Neutrophil (primary cell): ENCODE data around the gene DHX36.

Source experiments
- H3K27ac ChIP-seq: fragments of 200-600 bp; sonication (generic); 2 replicates; pipeline ENCODE4 v1.5.1; 2016; ENCODE audit warnings: mild to moderate bottlenecking, moderate library complexity
- H3K27me3 ChIP-seq: fragments of 200-600 bp; sonication (generic); 2 replicates; pipeline ENCODE4 v1.6.0; 2016; ENCODE audit warnings: mild to moderate bottlenecking
- H3K36me3 ChIP-seq: fragments of 200-600 bp; sonication (generic); 2 replicates; pipeline ENCODE4 v1.5.1; 2017
- H3K4me1 ChIP-seq, 2 experiments: fragments of 200-600 bp in 1 of 2; sonication (generic) in 1 of 2; 1 replicate in 1 of 2; 2 replicates in 1 of 2; pipeline versions ENCODE4 v1.5.1 to v1.6.1; 2013 to 2016; ENCODE audit warnings: low read depth in 1 of 2, low read length in 1 of 2, mild to moderate bottlenecking in 1 of 2, moderate library complexity in 1 of 2; ENCODE audit not compliant: control insufficient read depth in 1 of 2, insufficient read depth in 1 of 2
- H3K4me3 ChIP-seq, 2 experiments: fragments of 200-600 bp in 1 of 2; sonication (generic) in 1 of 2; 1 replicate in 1 of 2; 2 replicates in 1 of 2; pipeline ENCODE4 v1.5.1; 2013 to 2016; ENCODE audit warnings: low read depth in 1 of 2, low read length in 1 of 2, mild to moderate bottlenecking in 1 of 2, moderate library complexity in 1 of 2
- H3K9me3 ChIP-seq: fragments of 200-600 bp; sonication (generic); 2 replicates; pipeline ENCODE4 v1.5.1; 2016
- CTCF ChIP-seq: fragments of 200-600 bp; sonication (generic); IDR thresholded peaks from 2 replicates; pipeline ENCODE4 v1.5.1; 2016; ENCODE audit warnings: antibody characterized with exemption

DHX36 gene

GRCh38 chr3:154307363-154307762 is 16.9 kb downstream of the DHX36 start:
- no peak for TF ChIP-seq CTCF
- no peaks in the 10 kb centered on the region for H3K4me1 ChIP-seq
- no peaks in the 10 kb centered on the region for H3K9me3 ChIP-seq
- no peaks in the 10 kb centered on the region for H3K27me3 ChIP-seq
- H3K36me3 ChIP-seq, result peaks cover 69% of the 10 kb centered on the region
- H3K27ac ChIP-seq, result no peak overlapping the region
- no peak overlapping the region for H3K4me3 ChIP-seq

GRCh38 chr3:154304936-154305335 is 19.4 kb downstream of the DHX36 start:
- no peak overlapping the region for H3K4me3 ChIP-seq
- peaks cover 79% of the 10 kb centered on the region for H3K36me3 ChIP-seq
- no peaks in the 10 kb centered on the region for H3K9me3 ChIP-seq
- H3K4me1 ChIP-seq, result no peaks in the 10 kb centered on the region
- TF ChIP-seq CTCF, result no peak
- no peaks in the 10 kb centered on the region for H3K27me3 ChIP-seq
- H3K27ac ChIP-seq, result no peak overlapping the region

- no peak for TF ChIP-seq CTCF
- no peaks in the 10 kb centered on the region for H3K27me3 ChIP-seq
These were observed 20.0 kb downstream of the DHX36 start for GRCh38 chr3:154304116-154304786.

GRCh38 chr3:154301561-154301960 is 22.7 kb downstream of the DHX36 start:
- H3K4me3 ChIP-seq, result no peak overlapping the region
- peaks cover 97% of the 10 kb centered on the region for H3K36me3 ChIP-seq
- no peaks in the 10 kb centered on the region for H3K9me3 ChIP-seq
- no peaks in the 10 kb centered on the region for H3K27me3 ChIP-seq
- no peak for TF ChIP-seq CTCF
- H3K4me1 ChIP-seq, result no peaks in the 10 kb centered on the region
- H3K27ac ChIP-seq, result no peak overlapping the region

More at GRCh38 chr3:154304116-154304786, 20.0 kb downstream of the DHX36 start:
- Histone ChIP-seq H3K9me3 (no peaks in the 10 kb centered on the region), H3K4me1 (no peaks in the 10 kb centered on the region), H3K27ac (no peak overlapping the region), H3K36me3 (peaks cover 85% of the 10 kb centered on the region), H3K4me3 (no peak overlapping the region)

GRCh38 chr3:154294016-154294415 is 30.3 kb downstream of the DHX36 start:
- no peak overlapping the region for H3K27ac ChIP-seq
- no peak for TF ChIP-seq CTCF
- no peaks in the 10 kb centered on the region for H3K4me1 ChIP-seq
- H3K9me3 ChIP-seq, result no peaks in the 10 kb centered on the region
- no peaks in the 10 kb centered on the region for H3K27me3 ChIP-seq
- H3K4me3 ChIP-seq, result no peak overlapping the region
- H3K36me3 ChIP-seq, result peaks cover 89% of the 10 kb centered on the region
